ENCODE results near the gene UQCRQ. TPM values are rescaled to one million over a fixed set of nuclear protein-coding genes. Genes with fewer than 3 reads are reported as not detected.

Gene UQCRQ
- total and polyA plus RNA-seq, 9 of the 15 experiments (the other 6 are each of a cell fraction or from before 2014, with no cell fraction given) = 235 to 2,421 (median 883) TPM

DNA sequence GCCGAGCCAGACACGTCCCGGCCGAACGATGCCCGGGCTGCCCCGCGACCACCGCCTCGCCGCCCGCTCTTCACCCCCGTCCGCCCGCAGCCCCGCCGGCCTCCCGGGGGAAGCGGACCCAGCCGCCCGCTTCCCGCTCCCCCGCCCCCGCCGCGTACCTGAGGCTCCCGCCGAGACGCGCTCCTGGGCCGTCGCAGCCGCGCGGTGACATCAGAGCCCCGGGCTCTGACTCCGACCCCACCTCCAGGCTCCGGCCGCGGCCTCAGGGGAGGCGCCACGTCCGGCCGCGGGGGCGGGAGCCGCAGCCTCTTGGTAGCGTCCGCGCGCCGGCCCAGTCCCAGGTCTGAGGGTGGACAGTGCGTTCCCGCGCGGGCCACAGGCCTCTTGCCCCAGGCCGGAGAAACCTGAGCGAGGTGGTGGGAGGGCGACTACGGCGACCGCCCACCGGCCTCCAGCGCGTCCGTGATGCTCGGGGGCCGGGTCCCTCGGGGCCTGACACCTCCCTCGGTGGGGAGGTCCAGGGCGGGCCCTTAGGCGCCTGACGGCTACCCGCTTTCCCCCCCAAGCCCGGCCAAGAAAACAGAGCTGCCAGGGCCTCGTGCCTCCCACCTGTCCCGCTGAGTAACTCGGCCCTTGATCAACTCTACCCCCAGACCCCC is 35.9 kb upstream of the UQCRQ start, which contains the start of gene SHROOM1 (continued):
- TF ChIP-seq MGA (IDR thresholded peaks at IDR 0.05) = peak; percentile 94
- TF ChIP-seq THRA (IDR thresholded peaks at IDR 0.05) = no peak
- TF ChIP-seq SMARCC2 (IDR thresholded peaks at IDR 0.05; ENCODE audit: low read depth) = no peak
- TF ChIP-seq, protein P1, sequence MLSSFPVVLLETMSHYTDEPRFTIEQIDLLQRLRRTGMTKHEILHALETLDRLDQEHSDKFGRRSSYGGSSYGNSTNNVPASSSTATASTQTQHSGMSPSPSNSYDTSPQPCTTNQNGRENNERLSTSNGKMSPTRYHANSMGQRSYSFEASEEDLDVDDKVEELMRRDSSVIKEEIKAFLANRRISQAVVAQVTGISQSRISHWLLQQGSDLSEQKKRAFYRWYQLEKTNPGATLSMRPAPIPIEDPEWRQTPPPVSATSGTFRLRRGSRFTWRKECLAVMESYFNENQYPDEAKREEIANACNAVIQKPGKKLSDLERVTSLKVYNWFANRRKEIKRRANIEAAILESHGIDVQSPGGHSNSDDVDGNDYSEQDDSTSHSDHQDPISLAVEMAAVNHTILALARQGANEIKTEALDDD (IDR thresholded peaks at IDR 0.05) = no peak
- peak; percentile 31 for TF ChIP-seq PCBP1 (IDR thresholded peaks at IDR 0.05; ENCODE audit: low read depth, low read length, poor library complexity, severe bottlenecking)
- no peak for TF ChIP-seq SETDB1 (IDR thresholded peaks at IDR 0.05; ENCODE audit: low read length)
- TF ChIP-seq NFRKB (IDR thresholded peaks at IDR 0.05; ENCODE audit: low read depth) = peak; percentile 66; the same call in 1 of the 2 replicates
- TF ChIP-seq CREBBP (IDR thresholded peaks at IDR 0.05; ENCODE audit: low read depth, low read length) = no peak
- TF ChIP-seq ZNF589 (CRISPR knock-in tag; IDR thresholded peaks at IDR 0.05; ENCODE audit: low read depth) = no peak
- TF ChIP-seq NFE2 (IDR thresholded peaks at IDR 0.05; ENCODE audit: low read depth) = no peak
- no peak for TF ChIP-seq SNIP1 (IDR thresholded peaks at IDR 0.05; ENCODE audit: low read depth)
- TF ChIP-seq SNAPC5 (CRISPR knock-in tag; IDR thresholded peaks at IDR 0.05) = no peak
- no peak for TF ChIP-seq RAD51 (IDR thresholded peaks at IDR 0.05; ENCODE audit: borderline replicate concordance, low read depth)
- no peak for TF ChIP-seq NFIX (CRISPR knock-in tag; IDR thresholded peaks at IDR 0.05; ENCODE audit: low read depth)
- no peak for TF ChIP-seq FUS (optimal IDR thresholded peaks at IDR 0.05; ENCODE audit: low read depth, low read length)
